ENCODE results near the gene SLC20A1.
A peak's percentile ranks its signal among the peaks of the same experiment; 100 is the strongest.
"Not testable (repeated sequence)": the region's sequence is repeated elsewhere in the genome, so short reads cannot be mapped to it uniquely, and the experiment has no call there.

Gene SLC20A1

GRCh38 chr2:112684415-112684775 is 38.7 kb downstream of the SLC20A1 start:
- DNase-seq = no peak

DNA sequence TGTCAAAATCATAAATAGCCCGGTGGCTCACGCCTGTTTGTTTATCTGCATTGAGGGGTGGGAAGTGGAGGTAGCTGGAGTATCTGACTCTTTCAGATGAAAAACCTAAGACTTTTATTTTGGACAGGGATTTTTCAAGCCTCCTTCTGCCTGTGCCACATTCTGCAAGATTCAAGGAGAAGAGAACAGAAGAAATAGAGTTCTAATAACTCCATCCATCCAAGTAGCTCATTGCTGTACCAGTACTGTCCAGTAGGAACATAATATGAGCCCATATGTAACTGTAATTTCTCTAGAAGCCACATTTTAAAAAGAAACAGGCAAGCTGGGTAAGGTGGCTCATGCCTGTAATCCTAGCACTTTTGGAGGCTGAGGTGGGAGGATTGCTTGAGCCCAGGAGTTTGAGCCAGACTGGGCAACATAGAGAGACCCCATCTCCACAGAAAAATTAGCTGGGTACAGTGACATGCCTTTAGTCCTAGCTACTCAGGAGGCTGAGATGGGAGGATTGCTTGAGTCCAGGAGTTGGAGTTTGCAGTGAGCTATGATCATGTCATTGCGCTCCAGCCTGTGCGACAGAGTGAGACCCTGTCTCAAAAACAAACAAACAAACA is 39.6 kb downstream of the SLC20A1 start:
- DNase-seq = no peak

- no peak for DNase-seq
These were observed 40.8 kb downstream of the SLC20A1 start for GRCh38 chr2:112686348-112687217.

DNA sequence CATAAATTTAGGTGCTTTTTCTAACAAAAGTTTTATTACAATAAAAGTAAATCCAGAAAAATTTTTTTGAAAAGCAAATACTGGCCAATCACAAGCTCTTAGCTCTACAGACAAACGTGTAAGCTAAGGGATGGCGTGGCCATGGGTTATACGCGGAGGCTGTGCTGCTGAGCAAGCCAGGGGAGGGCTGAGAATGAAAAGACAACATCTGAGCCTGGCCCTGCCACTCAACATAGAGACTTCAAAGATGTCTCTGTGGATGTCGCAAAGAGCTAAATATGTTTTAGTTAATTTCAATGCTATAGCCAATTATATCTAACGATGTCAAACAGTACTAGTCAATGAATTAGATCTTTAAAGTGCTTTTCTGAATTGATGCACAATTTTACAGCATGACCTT is 41.8 kb downstream of the SLC20A1 start:
- DNase-seq = no peak

- DNase-seq = no peak
These were observed 42.5 kb downstream of the SLC20A1 start for GRCh38 chr2:112688086-112688880.

DNA sequence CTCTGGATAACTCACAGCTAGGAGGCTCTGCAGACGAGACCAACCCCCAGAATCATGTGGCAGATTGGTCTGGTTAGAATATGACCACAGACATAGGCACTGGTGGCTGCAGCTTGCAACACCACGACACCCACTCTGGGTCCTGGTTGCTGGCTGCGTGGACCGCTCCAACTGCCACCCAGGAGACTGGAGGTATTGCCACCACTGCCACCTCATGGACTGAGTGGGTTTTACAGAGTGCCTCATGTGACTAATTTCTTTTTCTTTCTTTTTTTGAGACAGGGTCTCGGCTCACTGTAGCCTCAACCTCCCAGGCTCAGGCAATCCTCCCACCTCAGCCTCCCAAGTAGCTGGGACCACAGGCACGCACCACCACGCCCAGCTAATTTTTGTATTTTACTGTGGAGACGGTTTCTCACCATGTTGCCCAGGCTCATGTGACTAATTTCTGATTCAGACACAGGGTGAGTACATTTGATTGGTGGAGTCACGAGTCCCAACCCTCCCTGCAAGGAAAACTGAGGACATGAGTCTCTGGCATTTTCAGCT is 45.2 kb downstream of the SLC20A1 start:
- no peak for DNase-seq

GRCh38 chr2:112691881-112692281 is 46.1 kb downstream of the SLC20A1 start:
- DNase-seq = no peak

DNA sequence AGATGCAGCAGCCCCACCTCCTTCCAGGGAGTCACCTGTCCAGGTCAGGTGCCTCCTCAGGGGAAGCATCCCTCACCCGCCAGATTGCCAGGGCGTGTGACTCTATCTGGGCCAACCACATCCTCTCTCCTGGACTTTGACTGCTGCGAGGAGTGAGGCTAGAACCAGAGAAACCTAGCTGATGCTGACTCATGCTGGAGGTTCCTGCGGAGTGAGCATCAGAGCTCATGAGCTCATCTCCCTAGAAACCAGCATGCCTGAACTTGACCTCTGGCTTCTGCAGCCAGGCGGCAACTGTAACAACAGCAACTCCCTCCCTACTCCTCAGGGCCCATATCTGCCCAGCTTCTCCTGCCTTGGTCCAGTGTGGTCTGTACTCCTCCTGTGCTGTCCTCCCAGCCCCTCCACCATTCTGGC is 46.8 kb downstream of the SLC20A1 start:
- peak; percentile 66 for DNase-seq

GRCh38 chr2:112692918-112693317 is 47.2 kb downstream of the SLC20A1 start:
- DNase-seq = no peak

DNA sequence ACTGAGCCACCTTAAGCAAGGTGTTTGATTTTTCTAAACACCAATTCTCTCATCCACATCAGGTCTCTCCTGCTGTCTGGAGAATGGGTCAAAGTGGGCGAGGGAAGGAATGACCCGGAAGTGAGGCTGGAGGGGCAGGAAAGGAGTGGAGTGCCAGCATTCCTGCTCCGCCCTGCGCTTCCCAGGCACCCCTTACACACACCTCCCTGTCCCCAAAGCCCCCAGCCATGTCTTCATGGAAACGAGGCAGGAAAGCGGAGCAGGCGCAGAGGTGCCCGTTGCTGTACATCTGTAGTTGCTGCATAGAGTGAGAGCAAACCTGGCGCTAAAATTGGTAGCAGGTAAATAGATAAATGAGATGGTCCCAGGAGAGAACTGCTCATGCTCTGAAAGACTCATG is 47.9 kb downstream of the SLC20A1 start:
- no peak for DNase-seq

DNA sequence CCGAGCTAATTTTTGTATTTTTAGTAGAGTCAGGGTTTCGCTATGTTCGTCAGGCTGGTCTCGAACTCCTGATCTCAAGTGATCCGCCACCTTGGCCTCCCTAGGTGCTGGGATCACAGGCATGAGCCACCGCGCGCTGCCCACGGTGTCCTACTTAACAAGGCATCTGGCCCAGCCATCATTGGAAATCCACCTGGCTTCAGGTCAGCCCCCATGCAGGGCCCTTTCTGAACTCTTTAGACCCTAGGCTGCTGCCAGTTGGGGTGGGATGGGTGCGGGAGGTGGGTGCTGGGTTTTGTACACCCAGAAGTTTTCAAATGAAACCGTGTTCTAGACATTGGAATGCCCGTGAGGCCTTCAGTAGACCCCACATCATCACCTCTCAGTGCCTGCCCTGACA is 48.4 kb downstream of the SLC20A1 start:
- DNase-seq = no peak

GRCh38 chr2:112698834-112699515 is 53.2 kb downstream of the SLC20A1 start:
- no peak for DNase-seq

DNA sequence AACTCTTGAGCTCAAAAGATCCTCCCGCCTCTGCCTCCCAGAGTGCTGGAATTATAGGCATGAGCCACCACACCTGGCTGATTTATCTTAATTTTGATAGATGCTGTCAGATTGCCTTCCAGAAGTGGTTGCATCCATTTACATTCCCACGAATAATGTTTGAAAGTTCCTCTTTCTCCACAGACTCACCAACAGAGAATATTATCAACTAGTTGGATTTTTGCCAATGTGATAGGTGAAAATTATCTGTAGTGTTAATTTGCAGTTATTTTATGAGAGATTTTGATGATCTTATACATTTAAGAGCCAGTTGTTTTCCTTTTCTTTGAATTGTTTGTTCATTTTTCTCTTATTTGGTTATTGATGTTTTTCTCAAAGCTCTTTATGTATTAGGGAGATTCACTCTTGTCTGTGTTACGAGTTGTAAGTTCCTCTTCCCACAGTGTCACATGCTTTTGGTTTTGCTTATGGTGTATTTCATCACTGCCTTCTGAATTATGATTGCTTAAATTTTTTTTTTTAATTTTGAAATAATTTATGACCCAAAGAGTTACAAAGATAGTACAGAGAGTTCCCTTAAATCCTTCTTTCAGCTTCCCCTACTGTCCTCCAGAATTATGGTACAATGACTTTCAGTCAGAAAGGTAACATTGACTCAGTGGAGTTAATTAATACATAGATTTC is 54.4 kb downstream of the SLC20A1 start:
- DNase-seq = no peak

DNA sequence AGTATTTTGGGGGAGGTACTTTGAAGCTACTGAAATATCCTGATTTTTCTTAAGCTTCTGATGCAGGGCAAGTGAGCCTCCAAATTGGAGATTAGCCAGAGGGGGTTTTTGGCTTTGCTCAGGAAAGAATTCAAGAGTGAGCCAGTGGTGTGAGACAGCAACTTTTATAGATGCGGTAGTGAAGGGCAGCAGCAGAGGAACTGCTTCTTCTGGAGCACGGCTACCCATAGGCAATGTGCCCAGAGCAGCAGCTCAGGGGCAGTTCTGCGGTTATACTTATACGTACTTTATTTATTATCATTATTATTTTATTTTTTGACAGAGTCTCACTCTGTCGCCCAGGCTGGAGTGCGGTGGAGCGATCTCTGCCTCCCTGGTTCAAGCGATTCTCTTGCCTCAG is 55.3 kb downstream of the SLC20A1 start:
- DNase-seq = no peak

- no peak for DNase-seq
These were observed 57.9 kb downstream of the SLC20A1 start for GRCh38 chr2:112703684-112704083.

- DNase-seq = no peak
These were observed 59.8 kb downstream of the SLC20A1 start for GRCh38 chr2:112705575-112705974.

- no peak for DNase-seq
These were observed 60.5 kb downstream of the SLC20A1 start for GRCh38 chr2:112706170-112706664.

- DNase-seq = not testable (repeated sequence)
These were observed 61.2 kb downstream of the SLC20A1 start for GRCh38 chr2:112706947-112707346.

DNA sequence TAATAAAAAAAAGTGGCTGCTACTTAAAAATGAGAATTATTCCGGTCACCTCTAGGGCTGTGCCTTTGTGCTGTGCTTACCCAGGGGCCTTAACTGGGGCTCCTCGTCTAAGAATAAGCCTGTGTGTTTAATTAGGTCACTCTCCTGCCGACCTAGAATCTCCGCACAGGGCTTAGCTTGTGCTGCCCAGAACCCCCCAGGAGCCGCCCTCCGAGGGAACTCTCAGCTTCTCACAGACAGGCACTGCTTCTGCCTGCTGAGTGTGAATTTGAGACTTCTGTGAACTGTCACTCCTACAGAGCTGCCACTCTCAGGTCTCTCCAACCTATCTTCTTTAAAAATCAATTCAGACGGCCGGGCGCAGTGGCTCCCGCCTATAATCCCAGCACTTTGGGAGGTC is 63.2 kb downstream of the SLC20A1 start:
- DNase-seq = no peak

GRCh38 chr2:112709703-112710102 is 64.0 kb downstream of the SLC20A1 start:
- no peak for DNase-seq

DNA sequence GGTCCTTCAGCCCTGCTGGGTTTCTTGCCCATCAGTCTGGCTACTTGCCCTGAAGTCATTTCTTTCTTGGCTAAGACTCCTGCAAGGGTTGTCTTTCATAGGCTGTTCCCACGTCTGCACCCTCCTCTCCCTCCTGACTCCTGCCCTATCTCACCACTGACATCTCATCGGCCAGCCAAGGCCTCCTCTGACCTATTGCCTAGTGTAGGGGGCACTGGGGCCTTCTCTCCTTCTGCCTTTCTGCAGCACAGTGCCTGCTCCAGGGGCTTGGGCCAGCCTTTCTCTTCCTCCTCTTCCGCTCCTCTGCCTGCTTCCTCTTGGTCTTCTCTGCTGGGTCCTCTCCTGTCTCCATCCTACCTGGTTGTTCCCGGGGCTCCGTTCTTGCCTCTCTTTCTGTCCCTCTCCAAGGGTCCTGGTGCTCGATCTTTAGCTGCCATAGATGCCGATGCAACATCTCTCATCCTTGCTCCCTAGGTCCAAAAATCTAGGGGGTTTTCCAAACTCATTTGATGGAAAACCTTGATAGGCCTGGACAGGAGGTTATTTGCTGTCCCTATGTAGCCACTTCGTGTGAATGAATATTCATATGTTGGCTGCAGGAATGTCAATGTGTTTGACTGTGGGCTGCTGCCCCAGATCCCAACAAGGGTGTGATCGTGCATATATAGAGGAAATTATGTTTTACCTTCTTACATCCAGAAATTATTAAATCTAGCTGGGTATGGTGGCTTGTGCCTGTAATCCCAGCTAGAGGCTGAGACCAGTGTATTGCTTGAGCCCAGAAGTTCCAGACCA is 65.4 kb downstream of the SLC20A1 start:
- no peak for DNase-seq

Measured in DMS 273 treated with DMSO at 0.1 percent for 48 hours (cell line).